Spleen (tissue), 7 donors: ENCODE data around the gene PCNX2.

Experiments used
- CTCF ChIP-seq, 11 experiments: fragments of 200-600 bp in 7 of 11; fragments of 450-650 bp in 4 of 11; sonication (generic) in 4 of 11; IDR thresholded peaks in 8 of 11; conservative IDR thresholded peaks in 3 of 11; 1 replicate in 7 of 11; 2 replicates in 4 of 11; pipeline versions ENCODE4 v1.4.0 to v1.8.0; 2016 to 2021; ENCODE audit warnings: antibody characterized with exemption in 11 of 11, inconsistent platforms in 4 of 11, mild to moderate bottlenecking in 1 of 11
- POLR2A ChIP-seq, 3 donors: fragments of 450-650 bp; IDR thresholded peaks; one replicate each; pipeline ENCODE4 v1.5.1; 2017; ENCODE audit warnings: antibody characterized with exemption in 3 of 3, mild to moderate bottlenecking in 1 of 3
- donor health status: DM: no; HTN: no; CAD: no; lungs with moderate emphysema.
- donor health status: DM: no; HTN: no; CAD: no.
- donor health status: DM: no; HTN: no; CAD: no.

GRCh38 chr1:233190987-233191386 lies 104.5 kb downstream of the PCNX2 start:
- TF ChIP-seq POLR2A (IDR thresholded peaks at IDR 0.05) (no peak), CTCF (IDR thresholded peaks at IDR 0.05 in 8 of 11, conservative IDR thresholded peaks at IDR 0.05 in 3 of 11) (no peak)
